ENCODE measurements around the gene CFAP65.

The CFAP65 gene

DNA sequence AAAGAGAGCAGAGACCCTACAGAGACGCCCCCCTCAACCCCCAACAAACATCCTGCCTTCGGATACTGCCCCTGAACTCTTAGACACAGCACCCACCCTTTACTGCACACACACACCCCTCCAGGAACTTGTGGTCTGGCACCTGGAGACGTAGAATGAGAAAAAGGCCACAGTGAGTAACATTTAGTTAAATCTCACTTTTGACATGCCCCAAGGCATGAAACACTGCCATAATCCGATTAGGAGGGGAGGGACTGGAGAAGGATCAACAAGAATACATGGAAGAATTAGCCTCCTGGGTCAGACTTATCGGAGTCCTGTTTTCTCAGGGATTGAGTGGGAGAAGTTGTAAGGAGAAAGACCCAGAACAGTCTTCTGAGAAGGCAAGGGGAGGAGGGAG is 77.7 kb downstream of the CFAP65 start:
- no peak for DNase-seq (ENCODE audit: low read depth)

DNA sequence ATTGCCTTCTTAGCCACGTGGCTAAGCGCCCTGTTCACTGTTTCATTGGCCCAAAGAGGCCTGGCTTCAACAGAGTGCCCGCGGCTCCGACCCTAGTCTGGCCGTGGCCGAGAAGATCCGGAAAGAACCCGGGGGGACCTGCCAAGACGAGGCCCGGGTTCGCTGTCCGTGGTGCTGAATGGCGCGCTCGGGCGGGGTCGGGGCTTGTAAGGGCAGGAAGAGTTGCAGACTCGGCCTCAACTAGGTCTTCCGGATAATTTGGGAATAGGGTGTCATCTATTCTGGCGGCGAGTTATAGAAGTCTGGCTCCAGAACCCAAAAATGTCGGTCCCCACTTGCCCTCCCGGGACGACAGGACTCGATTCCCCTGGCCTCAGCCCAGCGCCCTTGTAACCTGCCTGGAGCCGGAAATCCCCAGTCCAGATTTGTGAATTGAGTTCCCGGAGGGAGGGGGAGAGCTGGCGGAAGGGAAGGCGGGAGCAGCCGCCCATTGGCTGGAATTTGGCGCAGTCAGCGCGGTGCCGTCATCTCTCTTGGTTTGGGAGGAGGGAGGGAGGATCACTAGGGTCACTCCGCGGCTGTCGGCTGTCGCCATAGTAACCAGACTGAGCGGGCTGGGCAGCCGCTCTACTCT is 78.3 kb downstream of the CFAP65 start:
- peak; percentile 64 for DNase-seq (ENCODE audit: low read depth)

DNA sequence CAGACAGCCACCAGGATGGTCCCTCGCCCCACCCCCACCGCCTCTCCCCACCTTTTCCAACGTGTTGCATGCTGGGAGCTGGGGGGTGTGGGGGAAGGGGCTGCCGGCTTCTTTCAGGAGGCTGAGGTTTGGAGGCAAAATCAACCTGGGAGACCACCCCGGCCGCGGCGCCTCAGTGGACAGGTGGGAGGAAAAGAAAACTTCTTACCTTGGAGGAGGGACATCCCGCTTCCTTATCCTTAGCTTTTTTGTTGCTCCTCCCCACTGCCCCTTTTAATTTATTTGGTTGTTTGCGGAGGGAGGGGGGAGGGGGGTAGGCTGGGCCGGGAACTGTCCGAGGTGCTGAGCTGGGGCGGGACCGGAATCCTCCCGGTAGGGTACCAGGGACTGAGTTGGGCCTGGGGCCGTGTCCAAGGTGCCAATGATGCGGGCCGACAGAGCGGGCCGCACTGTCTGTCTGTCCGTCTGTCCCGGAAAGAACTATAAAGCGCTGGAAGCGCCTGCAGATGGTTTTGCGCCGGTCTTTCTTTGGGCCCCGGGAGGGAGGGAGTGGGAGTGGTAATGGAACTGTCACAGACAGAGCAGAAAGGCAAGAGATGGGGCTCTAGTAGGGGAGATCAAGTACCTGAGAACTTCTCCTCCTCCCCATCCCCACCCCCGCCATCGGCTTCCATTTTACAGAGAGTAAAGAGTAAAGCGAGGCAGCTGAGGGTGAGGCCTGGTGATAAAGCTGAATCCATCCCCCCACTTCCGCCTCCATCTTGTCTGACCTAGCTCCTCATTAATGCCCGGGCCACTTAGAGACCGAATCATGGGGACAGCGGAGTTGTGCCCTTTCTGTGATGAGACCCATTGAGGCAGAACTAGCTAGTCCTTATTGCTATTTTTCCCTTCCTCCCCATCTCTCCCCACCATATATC is 79.4 kb downstream of the CFAP65 start:
- DNase-seq (ENCODE audit: low read depth), result no peak

DNA sequence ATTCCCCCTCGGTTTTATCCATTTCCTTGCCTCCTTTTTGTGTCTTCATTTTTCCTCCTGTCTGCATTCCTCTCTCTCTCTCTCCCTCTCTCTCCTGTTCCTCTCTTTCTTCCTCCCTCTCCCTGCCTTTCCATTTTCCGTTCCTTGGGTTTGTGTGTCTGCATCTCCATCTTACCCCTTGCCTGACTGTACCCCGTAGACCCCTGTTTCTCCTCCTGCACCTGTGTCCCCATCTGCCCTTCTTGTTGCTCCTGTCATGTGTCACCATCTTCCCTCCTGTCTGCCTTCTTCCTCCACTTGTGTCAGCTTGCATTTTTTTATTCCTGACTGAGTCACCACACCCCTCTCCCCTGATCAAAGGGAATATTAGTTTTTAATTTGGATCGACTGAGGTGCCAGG is 80.1 kb downstream of the CFAP65 start:
- DNase-seq (ENCODE audit: low read depth), result no peak

DNA sequence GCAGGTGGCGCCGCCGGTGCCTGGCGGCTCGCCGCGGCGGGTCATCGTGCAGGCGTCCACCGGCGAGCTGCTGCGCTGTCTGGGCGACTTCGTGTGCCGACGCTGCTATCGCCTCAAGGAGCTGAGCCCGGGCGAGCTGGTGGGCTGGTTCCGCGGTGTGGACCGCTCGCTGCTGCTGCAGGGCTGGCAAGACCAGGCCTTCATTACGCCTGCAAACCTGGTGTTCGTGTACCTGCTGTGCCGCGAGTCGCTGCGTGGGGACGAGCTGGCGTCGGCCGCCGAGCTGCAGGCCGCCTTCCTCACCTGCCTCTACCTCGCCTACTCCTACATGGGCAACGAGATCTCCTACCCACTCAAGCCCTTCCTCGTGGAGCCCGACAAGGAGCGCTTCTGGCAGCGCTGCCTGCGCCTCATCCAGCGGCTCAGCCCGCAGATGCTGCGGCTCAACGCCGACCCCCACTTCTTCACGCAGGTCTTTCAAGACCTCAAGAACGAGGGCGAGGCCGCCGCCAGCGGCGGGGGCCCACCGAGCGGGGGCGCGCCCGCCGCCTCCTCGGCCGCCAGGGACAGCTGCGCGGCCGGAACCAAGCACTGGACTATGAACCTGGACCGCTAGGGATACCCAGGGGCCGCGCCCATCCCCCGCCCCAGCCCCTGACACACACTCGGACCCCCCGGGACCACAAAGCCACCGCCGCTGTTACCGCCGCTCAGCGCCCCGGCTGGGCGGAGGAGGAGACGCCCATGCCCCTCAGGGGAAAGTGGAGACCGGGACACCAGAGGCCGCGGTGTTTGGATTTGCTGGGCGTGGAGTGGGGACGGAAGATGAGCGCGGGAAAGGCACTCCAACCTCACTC is 80.8 kb downstream of the CFAP65 start:
- DNase-seq (ENCODE audit: low read depth), result no peak

DNA sequence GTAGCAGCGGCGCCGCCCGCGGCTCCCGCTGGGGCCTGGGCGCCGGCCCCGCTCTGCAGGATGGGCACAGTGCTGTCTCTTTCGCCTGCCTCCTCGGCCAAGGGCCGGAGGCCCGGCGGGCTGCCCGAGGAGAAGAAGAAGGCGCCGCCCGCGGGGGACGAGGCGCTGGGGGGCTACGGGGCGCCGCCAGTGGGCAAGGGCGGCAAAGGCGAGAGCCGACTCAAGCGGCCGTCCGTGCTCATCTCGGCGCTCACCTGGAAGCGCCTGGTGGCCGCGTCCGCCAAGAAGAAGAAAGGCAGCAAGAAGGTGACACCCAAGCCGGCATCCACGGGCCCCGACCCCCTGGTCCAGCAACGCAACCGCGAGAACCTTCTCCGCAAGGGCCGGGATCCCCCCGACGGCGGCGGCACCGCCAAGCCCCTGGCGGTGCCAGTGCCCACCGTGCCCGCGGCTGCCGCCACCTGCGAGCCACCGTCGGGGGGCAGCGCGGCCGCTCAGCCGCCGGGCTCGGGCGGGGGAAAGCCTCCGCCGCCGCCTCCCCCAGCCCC is 81.5 kb downstream of the CFAP65 start:
- DNase-seq (ENCODE audit: low read depth), result no peak

DNA sequence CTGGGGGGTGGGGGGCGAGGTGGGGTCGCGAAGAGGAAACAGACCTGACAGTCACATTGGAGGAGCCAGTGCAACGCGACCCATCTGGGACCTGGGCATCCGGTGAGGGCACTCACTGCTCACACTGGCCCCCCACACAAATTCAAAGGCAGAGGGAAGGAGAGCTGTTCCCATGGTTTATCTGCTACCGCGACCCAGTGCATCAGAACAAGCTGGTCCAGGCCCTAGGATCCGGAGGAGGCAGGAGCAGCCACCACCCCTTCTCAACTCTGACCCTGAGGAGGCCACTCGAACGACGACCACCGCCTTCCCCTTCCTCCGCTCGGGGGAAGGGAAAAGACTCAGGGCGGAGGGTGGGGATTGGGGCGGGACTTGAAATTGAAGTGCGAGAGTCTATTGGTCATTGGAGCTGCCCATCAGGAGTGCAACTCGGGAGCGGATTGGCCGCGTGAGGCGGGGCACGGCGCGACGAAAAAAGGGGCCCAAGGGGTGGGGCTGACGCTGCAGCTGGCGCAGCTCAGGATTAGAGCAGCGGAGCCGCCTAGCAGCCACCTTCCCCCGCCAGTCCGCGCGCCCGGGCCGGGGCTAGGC is 82.1 kb downstream of the CFAP65 start, which contains the start of gene CDK5R2:
Gene CDK5R2, plus strand, starts transcription at position 526 of the 591 bp plus-strand sequence. CDS start 155 bp downstream, outside the sequence.
- peak; percentile 82 for DNase-seq (ENCODE audit: low read depth)

DNA sequence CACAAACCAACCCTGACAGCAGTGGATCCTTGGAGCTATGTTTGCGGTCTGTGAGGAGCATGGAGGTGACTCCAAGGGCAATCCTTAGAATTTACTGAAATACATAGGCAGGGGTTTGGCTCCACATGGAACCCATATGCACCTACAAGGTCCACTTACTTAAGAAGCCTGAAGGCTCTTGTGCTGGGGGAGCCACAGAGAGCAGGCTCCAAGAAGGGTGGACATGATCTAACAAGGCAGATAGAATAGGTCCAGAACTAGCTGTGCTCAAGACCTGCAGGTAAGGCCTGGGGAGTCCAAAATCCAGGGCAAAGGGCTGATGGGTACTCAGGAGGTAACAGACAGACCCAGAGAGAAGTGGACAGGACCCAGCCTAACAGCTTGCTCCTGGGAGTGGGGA is 83.0 kb downstream of the CFAP65 start:
- no peak for DNase-seq (ENCODE audit: low read depth)

DNA sequence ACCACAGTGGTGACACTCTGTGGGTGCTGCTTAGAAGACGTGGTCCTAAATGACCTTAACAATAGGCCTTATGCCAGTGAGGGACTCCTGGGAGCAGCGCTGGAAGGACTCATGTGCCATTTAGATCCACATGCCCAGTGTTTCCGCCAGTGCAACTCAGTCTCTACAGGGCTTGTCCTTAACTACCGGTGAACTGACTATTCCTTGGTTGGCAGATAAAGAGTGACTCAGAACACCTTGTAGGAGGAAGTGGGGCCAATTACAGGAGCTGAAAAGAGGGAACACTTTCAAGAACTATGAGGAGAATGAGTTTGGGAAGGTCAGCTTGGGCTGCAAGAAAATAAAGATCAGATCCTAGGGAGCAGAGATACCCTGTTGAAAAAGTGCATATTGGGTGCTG is 83.6 kb downstream of the CFAP65 start:
- DNase-seq (ENCODE audit: low read depth), result no peak

DNA sequence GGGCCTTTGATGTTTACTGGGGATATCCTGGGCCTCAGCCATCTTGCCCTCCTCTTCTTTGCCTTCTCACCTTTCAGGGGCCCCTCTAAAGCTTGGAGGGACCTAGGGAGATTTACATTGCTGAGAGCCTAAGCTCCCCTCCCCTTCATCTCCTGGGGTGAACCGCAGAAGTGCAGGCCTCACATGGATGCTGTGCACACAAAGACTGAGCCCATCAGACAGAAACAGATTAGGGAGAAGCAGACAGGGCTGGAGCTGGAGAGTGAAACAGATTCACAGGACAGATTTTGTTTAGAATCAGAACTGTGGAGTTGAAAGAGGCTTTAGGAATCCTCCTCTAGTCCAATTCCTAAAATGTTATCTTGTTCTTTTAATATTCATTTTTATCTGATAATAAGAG is 85.3 kb downstream of the CFAP65 start:
- DNase-seq (ENCODE audit: low read depth), result no peak

DNA sequence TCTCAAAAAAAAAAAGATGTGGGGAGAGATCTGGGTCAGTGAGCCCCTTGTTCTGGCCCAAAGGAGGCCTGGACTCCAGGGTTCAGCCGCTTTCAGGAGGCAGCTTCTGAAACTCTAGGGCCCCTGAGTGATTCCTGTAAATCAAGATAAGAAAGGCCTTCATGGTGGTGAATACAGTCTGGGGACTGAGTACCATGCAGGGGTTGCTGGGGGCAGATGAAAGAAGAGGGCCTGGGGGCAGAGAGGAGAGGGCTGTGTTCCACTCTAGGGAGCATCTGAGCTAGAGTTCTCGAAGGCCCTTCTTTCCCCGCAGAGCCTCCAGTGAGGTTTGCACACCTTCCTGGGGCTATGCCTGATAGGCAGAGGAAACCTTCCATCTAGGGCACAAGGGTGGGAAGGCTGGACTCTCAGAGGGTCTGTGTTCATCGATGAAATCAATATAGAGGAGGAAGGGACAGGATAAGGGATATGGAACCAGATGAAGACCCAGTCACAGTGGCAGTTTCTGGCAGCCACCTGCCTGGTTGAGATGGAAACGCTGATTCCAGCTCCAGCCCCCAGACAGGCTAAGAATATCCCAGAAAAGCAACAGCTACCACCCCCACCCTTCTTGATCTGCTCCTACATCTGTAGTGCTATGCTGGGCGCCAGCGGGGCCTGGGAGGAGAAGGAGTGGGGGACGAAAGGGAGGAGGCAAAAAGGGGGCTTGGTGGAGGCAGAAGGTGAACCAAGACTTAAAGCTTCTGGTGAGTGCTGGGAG is 86.6 kb downstream of the CFAP65 start:
- DNase-seq (ENCODE audit: low read depth), result no peak

DNA sequence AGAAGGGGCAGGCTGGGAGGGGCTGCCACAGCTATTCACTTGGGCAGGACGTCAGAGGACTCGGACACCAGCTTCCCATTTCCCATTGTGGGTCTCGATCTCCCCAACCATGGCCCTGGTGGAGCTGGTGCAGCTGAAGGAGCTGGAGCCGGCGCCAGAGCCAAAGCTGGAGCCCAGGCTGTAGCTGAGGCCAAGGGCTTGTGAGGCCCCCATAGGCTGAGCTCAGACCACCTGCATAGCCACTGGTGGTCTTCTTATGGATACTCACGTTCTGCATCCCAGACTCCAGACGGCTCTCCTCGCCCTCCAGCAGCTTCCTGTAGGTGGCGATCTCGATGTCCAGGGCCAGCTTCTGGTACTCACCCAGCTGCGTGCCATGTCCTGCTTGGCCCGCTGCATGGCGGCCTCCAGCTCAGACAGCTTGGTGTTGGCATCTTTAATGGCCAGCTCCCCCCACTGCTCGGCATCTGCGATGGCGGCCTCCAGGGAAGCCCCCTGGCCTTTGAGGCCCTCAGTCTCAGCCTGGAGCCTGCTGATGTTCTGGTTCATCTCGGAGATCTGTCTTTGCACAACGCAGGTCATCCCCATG is 87.9 kb downstream of the CFAP65 start:
- DNase-seq (ENCODE audit: low read depth), result no peak

All from ELR (cell line).